Stimulated activated CD4-positive, alpha-beta T cell treated with anti-CD3 and anti-CD28 coated beads, Interleukin-15, amount 100 ng/mL, for 48 hours (primary cell): ENCODE data around the gene RIOK3.

ENCODE experiments used
- DNase-seq, 2 donors: peaks; one replicate each; pipeline ENCODE4 v3.0.0-alpha.2; 2020; ENCODE audit warnings: low read depth in 2 of 2

Gene RIOK3

GRCh38 chr18:23529604-23530003 lies 76.5 kb downstream of the RIOK3 start:
- DNase-seq = no peak

GRCh38 chr18:23530195-23530594 lies 77.1 kb downstream of the RIOK3 start:
- no peak for DNase-seq

- DNase-seq = no peak
Observed at GRCh38 chr18:23531912-23532311, 78.8 kb downstream of the RIOK3 start.
